ENCODE results near the gene EFEMP2.

DNA sequence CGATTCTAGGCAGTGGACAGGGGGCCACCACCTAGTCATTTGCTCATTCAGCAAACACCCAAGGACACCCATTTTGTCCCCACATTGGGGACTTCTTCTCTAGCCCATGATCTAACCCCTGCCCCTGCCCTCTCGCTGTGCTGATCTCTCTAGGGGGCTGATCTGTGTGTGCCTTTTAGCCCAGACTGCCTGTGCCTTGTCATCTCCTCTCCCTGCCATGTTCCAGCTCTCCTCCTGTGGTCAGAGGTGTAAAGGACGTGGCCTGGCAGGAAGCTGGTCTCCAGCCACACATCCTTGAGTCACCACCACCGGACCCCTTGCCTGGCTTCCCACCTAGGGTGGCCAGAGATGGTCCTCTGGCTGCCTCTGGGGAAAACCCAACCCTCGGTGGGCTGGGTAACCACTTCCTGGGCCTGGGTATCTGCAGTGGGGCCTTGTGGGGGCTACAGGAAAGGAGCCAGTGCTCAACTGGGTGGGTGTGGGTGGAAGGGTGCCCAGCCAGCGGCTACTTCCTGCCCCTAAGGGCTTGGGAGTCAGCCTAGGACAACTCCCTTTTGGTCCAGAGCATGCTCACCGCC, 8.3 kb upstream of the EFEMP2 start:
- TF ChIP-seq FOXA1 (IDR thresholded peaks at IDR 0.05), result no peak
- TF ChIP-seq BHLHE40 (IDR thresholded peaks at IDR 0.05; ENCODE audit: borderline replicate concordance), result no peak
- no peak for TF ChIP-seq SP1 (IDR thresholded peaks at IDR 0.05)
- TF ChIP-seq FOXK2 (IDR thresholded peaks at IDR 0.05), result no peak
- TF ChIP-seq HDGF (IDR thresholded peaks at IDR 0.05; ENCODE audit: borderline replicate concordance), result no peak

Measured in HEK293T (cell line).